Parathyroid adenoma (tissue), 2 donors: ENCODE results near the gene PAFAH1B2.
"Not testable (repeated sequence)": the region's sequence is repeated elsewhere in the genome, so short reads cannot be mapped to it uniquely, and the experiment has no call there.

ENCODE experiments used
- H2AFZ ChIP-seq: fragments of 300-600 bp; sonication (generic); one replicate; pipeline ENCODE4 v1.7.0; 2017; ENCODE audit warnings: antibody characterized with exemption, mild to moderate bottlenecking
- H3K27ac ChIP-seq: fragments of 300-600 bp; sonication (generic); one replicate; pipeline ENCODE4 v1.7.0; 2017
- H3K27me3 ChIP-seq: fragments of 300-600 bp; sonication (generic); one replicate; pipeline ENCODE4 v1.7.0; 2017; ENCODE audit warnings: low read length; ENCODE audit not compliant: control insufficient read depth, insufficient read depth
- H3K36me3 ChIP-seq: fragments of 300-600 bp; sonication (generic); one replicate; pipeline ENCODE4 v1.7.0; 2017; ENCODE audit warnings: low read length; ENCODE audit not compliant: control insufficient read depth, insufficient read depth
- H3K4me1 ChIP-seq: fragments of 300-600 bp; sonication (generic); one replicate; pipeline ENCODE4 v1.7.0; 2017; ENCODE audit warnings: control low read depth
- H3K4me2 ChIP-seq: fragments of 300-600 bp; sonication (generic); one replicate; pipeline ENCODE4 v1.7.0; 2017; ENCODE audit warnings: low read length
- H3K4me3 ChIP-seq: fragments of 300-600 bp; sonication (generic); one replicate; pipeline ENCODE4 v1.7.0; 2017; ENCODE audit warnings: low read depth, low read length
- H3K79me2 ChIP-seq: fragments of 300-600 bp; sonication (generic); one replicate; pipeline ENCODE4 v1.7.0; 2017; ENCODE audit warnings: control low read depth
- H3K9ac ChIP-seq: fragments of 300-600 bp; sonication (generic); one replicate; pipeline ENCODE4 v1.7.0; 2017; ENCODE audit warnings: mild to moderate bottlenecking
- H3K9me3 ChIP-seq: fragments of 300-600 bp; sonication (generic); one replicate; pipeline ENCODE4 v1.7.0; 2017; ENCODE audit warnings: low read length; ENCODE audit not compliant: control insufficient read depth
- TF ChIP-seq, protein P1 (sequence below): fragments of 300-600 bp; sonication (generic); IDR thresholded peaks from one replicate; pipeline ENCODE4 v1.7.0; 2017; ENCODE audit warnings: antibody characterized with exemption, mild to moderate bottlenecking
- donor health status: primary hyperparathyroidism.

Gene PAFAH1B2

DNA sequence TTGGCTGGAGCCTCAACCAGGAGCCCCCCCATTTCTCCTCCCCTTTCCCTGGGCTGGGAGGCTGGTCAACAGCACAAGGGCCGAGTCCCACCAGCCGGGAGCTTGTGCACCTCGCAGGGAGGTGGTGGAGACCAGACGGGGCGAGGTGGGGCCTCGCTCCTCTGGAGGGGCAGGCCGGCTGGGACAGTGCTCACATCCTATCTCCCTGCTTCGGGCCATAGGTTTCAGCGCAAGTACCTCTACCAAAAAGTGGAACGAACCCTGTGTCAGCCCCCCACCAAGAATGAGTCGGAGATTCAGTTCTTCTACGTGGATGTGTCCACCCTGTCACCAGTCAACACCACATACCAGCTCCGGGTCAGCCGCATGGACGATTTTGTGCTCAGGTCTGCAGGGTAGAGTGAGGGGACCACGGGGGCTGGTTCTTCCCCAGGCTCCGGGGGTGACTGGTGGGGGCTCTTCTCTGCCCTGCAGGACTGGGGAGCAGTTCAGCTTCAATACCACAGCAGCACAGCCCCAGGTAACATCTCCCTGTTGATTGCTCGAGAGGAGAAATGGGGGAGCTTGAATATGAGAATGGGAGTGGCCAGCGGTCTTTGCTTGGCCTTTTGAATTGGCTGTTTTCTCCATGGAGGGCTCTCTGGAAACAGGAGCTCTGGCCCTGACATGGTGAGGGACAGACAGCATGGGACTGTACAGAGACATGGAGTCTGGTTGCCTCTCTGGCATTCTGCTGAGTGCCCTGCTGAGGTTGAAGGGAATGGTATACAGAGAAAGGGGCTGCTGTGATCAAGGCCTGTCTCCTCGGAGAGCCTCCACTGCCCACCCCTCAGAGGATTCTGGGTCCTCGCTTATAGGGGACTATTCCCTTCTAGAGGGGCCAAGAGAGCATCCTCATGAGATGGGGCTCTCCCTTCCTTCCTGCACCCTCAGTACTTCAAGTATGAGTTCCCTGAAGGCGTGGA lies 37.8 kb downstream of the PAFAH1B2 start:
- Histone ChIP-seq H3K36me3 (no peaks in the 10 kb centered on the region), H3K27ac (no peak overlapping the region)

DNA sequence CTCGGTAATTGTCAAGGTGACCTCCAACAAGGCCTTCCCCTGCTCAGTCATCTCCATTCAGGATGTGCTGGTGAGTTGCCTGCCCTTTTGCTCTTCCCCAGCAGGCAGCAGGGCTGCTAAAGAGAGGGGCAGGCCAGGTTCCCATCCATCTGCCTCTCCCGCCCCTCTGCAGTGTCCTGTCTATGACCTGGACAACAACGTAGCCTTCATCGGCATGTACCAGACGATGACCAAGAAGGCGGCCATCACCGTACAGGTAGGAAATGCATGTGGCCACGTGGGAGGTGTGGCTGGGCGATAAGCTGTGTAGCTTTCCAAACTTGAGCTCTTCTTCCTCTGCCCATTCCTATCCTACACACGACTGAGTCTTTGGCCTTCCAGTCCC lies 38.5 kb downstream of the PAFAH1B2 start:
- Histone ChIP-seq H3K9ac (no peak overlapping the region), H3K9me3 (no peaks in the 10 kb centered on the region), H3K4me3 (no peak overlapping the region), H3K27ac (no peak overlapping the region), H3K36me3 (no peaks in the 10 kb centered on the region), H3K4me2 (no peak overlapping the region), H2AFZ (no peak overlapping the region), H3K4me1 (peaks cover 15% of the 10 kb centered on the region), H3K79me2 (no peaks in the 10 kb centered on the region), H3K27me3 (no peaks in the 10 kb centered on the region)
- TF ChIP-seq, protein P1, sequence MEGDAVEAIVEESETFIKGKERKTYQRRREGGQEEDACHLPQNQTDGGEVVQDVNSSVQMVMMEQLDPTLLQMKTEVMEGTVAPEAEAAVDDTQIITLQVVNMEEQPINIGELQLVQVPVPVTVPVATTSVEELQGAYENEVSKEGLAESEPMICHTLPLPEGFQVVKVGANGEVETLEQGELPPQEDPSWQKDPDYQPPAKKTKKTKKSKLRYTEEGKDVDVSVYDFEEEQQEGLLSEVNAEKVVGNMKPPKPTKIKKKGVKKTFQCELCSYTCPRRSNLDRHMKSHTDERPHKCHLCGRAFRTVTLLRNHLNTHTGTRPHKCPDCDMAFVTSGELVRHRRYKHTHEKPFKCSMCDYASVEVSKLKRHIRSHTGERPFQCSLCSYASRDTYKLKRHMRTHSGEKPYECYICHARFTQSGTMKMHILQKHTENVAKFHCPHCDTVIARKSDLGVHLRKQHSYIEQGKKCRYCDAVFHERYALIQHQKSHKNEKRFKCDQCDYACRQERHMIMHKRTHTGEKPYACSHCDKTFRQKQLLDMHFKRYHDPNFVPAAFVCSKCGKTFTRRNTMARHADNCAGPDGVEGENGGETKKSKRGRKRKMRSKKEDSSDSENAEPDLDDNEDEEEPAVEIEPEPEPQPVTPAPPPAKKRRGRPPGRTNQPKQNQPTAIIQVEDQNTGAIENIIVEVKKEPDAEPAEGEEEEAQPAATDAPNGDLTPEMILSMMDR, result no peak

More for the DNA sequence above, 37.8 kb downstream of the PAFAH1B2 start:
- H3K4me3 ChIP-seq, result no peak overlapping the region
- TF ChIP-seq, protein P1, result no peak
- H3K9ac ChIP-seq, result no peak overlapping the region
- no peaks in the 10 kb centered on the region for H3K79me2 ChIP-seq
- no peak overlapping the region for H2AFZ ChIP-seq
- H3K4me1 ChIP-seq, result peaks cover 15% of the 10 kb centered on the region
- no peak overlapping the region for H3K4me2 ChIP-seq
- H3K27me3 ChIP-seq, result no peaks in the 10 kb centered on the region
- H3K9me3 ChIP-seq, result no peaks in the 10 kb centered on the region

DNA sequence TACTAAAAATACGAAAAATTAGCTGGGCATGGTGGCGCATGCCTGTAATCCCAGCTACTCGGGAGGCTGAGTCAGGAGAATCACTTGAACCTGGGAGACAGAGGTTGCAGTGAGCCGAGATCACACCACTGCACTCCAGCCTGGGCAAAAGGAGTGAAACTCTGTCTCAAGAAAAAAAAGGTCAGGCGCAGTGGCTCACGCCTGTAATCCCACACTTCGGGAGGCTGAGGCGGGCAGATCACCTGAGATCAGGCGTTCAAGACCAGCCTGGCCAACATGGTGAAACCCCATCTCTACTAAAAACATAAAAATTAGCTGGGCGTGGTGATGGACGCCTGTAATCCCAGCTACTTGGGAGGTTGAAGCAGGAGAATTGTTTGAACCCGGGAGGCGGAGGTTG lies 39.1 kb downstream of the PAFAH1B2 start:
- H3K9me3 ChIP-seq, H3K27me3 ChIP-seq, H3K36me3 ChIP-seq, H3K79me2 ChIP-seq, H3K9ac ChIP-seq, H3K27ac ChIP-seq, H3K4me3 ChIP-seq, H2AFZ ChIP-seq, H3K4me2 ChIP-seq: not testable (repeated sequence)
- H3K4me1 ChIP-seq, result peaks cover 15% of the 10 kb centered on the region

DNA sequence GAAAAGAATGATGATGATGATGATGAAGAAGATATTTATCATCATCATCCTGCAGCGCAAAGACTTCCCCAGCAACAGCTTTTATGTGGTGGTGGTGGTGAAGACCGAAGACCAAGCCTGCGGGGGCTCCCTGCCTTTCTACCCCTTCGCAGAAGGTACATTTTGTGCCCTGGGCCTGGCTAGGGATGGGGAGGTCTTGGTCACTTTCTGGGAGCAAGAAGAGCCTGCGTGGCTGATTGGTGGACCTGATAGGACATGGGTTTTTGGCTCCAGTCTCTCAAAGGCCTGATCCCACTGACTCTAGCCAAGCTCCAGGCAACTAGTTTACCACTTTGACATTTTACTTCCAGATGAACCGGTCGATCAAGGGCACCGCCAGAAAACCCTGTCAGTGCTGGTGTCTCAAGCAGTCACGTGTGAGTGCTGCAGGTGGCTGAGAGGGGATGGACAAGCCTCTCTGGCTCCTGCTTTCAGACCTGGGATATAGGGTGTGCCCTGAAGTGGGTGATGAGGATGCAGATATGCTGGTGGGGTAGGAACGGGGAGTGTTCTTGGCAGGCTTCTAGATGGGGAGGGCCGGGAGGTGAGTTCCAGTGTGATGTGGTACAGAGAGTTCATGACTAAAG lies 39.8 kb downstream of the PAFAH1B2 start:
- H3K4me3 ChIP-seq, result no peak overlapping the region
- no peaks in the 10 kb centered on the region for H3K36me3 ChIP-seq
- H2AFZ ChIP-seq, result no peak overlapping the region
- no peaks in the 10 kb centered on the region for H3K27me3 ChIP-seq
- no peak overlapping the region for H3K27ac ChIP-seq
- no peaks in the 10 kb centered on the region for H3K79me2 ChIP-seq
- H3K4me1 ChIP-seq, result peaks cover 15% of the 10 kb centered on the region
- no peak overlapping the region for H3K9ac ChIP-seq
- TF ChIP-seq, protein P1, result no peak
- no peaks in the 10 kb centered on the region for H3K9me3 ChIP-seq
- H3K4me2 ChIP-seq, result no peak overlapping the region

DNA sequence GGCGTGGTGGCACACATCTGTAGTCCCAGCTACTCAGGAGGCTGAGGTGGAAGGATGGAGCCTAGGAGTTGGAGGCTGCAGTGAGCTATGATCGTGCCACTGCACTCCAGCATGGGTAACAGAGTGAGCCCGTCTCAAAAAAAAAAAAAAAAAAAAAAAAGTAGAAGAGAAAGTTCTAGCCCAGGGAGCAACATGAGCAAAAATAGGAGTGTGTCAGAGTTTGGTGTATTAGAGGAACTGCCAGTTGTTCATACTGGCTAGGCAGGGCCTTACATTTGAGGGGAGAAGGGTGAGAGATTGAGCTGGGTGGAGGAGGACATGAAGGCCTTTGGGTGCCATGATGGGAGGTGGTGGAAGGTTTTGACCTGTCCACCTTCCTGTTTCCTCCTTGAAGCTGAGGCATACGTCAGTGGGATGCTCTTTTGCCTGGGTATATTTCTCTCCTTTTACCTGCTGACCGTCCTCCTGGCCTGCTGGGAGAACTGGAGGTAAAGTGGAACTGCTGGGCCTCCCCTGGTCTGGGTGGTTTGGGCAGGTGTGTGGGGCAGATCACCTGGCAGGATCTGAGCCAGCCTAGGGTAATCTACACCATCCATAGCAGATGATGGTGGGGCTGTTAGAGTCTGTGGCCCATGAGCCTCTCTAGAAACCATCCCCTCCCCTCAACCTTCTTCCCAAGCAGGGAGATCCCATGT lies 41.8 kb downstream of the PAFAH1B2 start:
- Histone ChIP-seq H2AFZ (no peak overlapping the region), H3K4me2 (no peak overlapping the region), H3K79me2 (no peaks in the 10 kb centered on the region), H3K4me1 (peaks cover 2% of the 10 kb centered on the region), H3K27me3 (no peaks in the 10 kb centered on the region), H3K36me3 (no peaks in the 10 kb centered on the region), H3K4me3 (no peak overlapping the region), H3K27ac (no peak overlapping the region), H3K9me3 (no peaks in the 10 kb centered on the region), H3K9ac (no peak overlapping the region)
- TF ChIP-seq, protein P1, result no peak
